Uterus (tissue), 4 donors: ENCODE data around the gene COG3. TPM values are rescaled to one million over a fixed set of nuclear protein-coding genes. Genes with fewer than 3 reads are reported as not detected.

Experiments used
- DNase-seq, 2 donors: peaks; one replicate each; pipeline ENCODE4 v3.0.0-alpha.2; 2019 to 2020
- H3K27ac ChIP-seq, 2 donors: fragments of 200-600 bp; sonication (generic); 1 replicate in 1 of 2; 2 replicates in 1 of 2; pipeline ENCODE4 v1.5.1; 2016 to 2018
- H3K27me3 ChIP-seq, 2 donors: fragments of 200-600 bp; sonication (generic); one replicate each; pipeline ENCODE4 v1.5.1; 2018 to 2019; ENCODE audit warnings: control low read depth in 1 of 2
- H3K36me3 ChIP-seq, 2 donors: fragments of 200-600 bp; sonication (generic); one replicate each; pipeline ENCODE4 v1.5.1; 2019; ENCODE audit warnings: control low read depth in 1 of 2
- H3K4me1 ChIP-seq, 2 donors: fragments of 200-600 bp; sonication (generic); one replicate each; pipeline ENCODE4 v1.5.1; 2018 to 2019; ENCODE audit warnings: control low read depth in 1 of 2
- H3K4me3 ChIP-seq, 2 donors: fragments of 200-600 bp; sonication (generic); 1 replicate in 1 of 2; 2 replicates in 1 of 2; pipeline ENCODE4 v1.5.1; 2018 to 2019; ENCODE audit warnings: mild to moderate bottlenecking in 1 of 2
- H3K9me3 ChIP-seq, 2 donors: fragments of 200-600 bp; sonication (generic); one replicate each; pipeline ENCODE4 v1.5.1; 2019; ENCODE audit warnings: control low read depth in 1 of 2
- CTCF ChIP-seq, 4 experiments: fragments of 200-600 bp in 2 of 4; fragments of 450-650 bp in 2 of 4; sonication (generic) in 2 of 4; IDR thresholded peaks; one replicate each; pipeline ENCODE4 v1.5.1; 2016 to 2019; ENCODE audit warnings: antibody characterized with exemption in 4 of 4, mild to moderate bottlenecking in 2 of 4, moderate library complexity in 1 of 4
- POLR2A ChIP-seq, 2 donors: fragments of 450-650 bp; IDR thresholded peaks; one replicate each; pipeline ENCODE4 v1.6.1; 2016; ENCODE audit warnings: antibody characterized with exemption in 2 of 2, mild to moderate bottlenecking in 1 of 2, moderate library complexity in 1 of 2
- intact Hi-C: fragments of 100-400 bp; cut with DNase I; formaldehyde crosslinking; loops from one replicate; pipeline ENCODE4 v1.15.1; 2023; ENCODE audit warnings: low total_unique reads
- small RNA-seq: library from RNA; depleted of rRNA; stranded (forward); fragments of <200 nt; gene quantifications from one replicate; pipeline ENCODE3, GENCODE V24; 2016
- total RNA-seq, 4 donors: library from RNA; depleted of rRNA in 3 of 4; stranded (reverse); fragments of >200 nt in 3 of 4; gene quantifications; one replicate each; pipeline versions ENCODE4 v1.1.0 to v1.2.4, GENCODE V29; 2014 to 2023
- donor health status: DM: yes; HTN: yes; CAD: no.

Gene COG3
- total RNA-seq, 4 donors from 2014 or later = 26.2 to 57.4 (median 36.5) TPM

GRCh38 chr13:45576466-45576865 lies 111.7 kb downstream of the COG3 start:
- intact Hi-C loops = no loop called here
- Histone ChIP-seq H3K4me1 (no peaks in the 10 kb centered on the region), H3K27ac (no peak overlapping the region), H3K9me3 (no peaks in the 10 kb centered on the region), H3K36me3 (no peaks in the 10 kb centered on the region), H3K27me3 (no peaks in the 10 kb centered on the region), H3K4me3 (no peak overlapping the region)
- TF ChIP-seq CTCF (IDR thresholded peaks at IDR 0.05) (no peak), POLR2A (IDR thresholded peaks at IDR 0.05) (no peak)
- DNase-seq = no peak

GRCh38 chr13:45582408-45583076 lies 117.8 kb downstream of the COG3 start:
- intact Hi-C loops = no loop called here
- TF ChIP-seq POLR2A (IDR thresholded peaks at IDR 0.05) = no peak
- no peak for TF ChIP-seq CTCF (IDR thresholded peaks at IDR 0.05)
- no peaks in the 10 kb centered on the region for H3K4me1 ChIP-seq
- H3K27ac ChIP-seq = no peak overlapping the region
- H3K4me3 ChIP-seq = no peak overlapping the region
- no peaks in the 10 kb centered on the region for H3K27me3 ChIP-seq
- no peak for DNase-seq
- no peaks in the 10 kb centered on the region for H3K36me3 ChIP-seq
- no peaks in the 10 kb centered on the region for H3K9me3 ChIP-seq

GRCh38 chr13:45584816-45585215 lies 120.1 kb downstream of the COG3 start:
- TF ChIP-seq CTCF (IDR thresholded peaks at IDR 0.05) (no peak), POLR2A (IDR thresholded peaks at IDR 0.05) (no peak)
- no peak for DNase-seq
- no peak overlapping the region for H3K4me3 ChIP-seq
- H3K36me3 ChIP-seq = no peaks in the 10 kb centered on the region
- H3K27ac ChIP-seq = no peak overlapping the region
- intact Hi-C loops = no loop called here
- no peaks in the 10 kb centered on the region for H3K4me1 ChIP-seq
- no peaks in the 10 kb centered on the region for H3K9me3 ChIP-seq
- no peaks in the 10 kb centered on the region for H3K27me3 ChIP-seq

Small RNA genes within 50 kb of the gene (small RNA-seq; reads per million reads assigned to genes)
- gene RNA5SP27 = not detected
- gene TIMM9P3 = not detected

Other genes starting within 250 kb of the COG3 start
- gene TPT1, start 123.8 kb upstream of the COG3 start, total RNA-seq = 1,000 to 10,000 TPM; 4,739 to 6,904 (median 5,667) TPM
- gene SLC25A30, start 46.6 kb upstream of the COG3 start, total RNA-seq = 10 to 100 TPM in 3 of 4 donors, 1 to 10 TPM in 1; 8.2 to 30.5 (median 22.2) TPM
- not detected for gene ERICH6B, start 150.8 kb downstream of the COG3 start, total RNA-seq
- not detected for gene CBY2, start 237.4 kb downstream of the COG3 start, total RNA-seq